C4-2B (cell line): ENCODE data around the gene ANXA11.

Source experiments
- H3K27ac ChIP-seq: fragments of 450-650 bp; 2 replicates; pipeline ENCODE4 v1.5.1; 2017
- ZFX ChIP-seq: fragments of 450-650 bp; IDR thresholded peaks from 2 replicates; pipeline ENCODE4 v1.6.1; 2017
- TF ChIP-seq, protein P1 (sequence below): fragments of 450-650 bp; conservative IDR thresholded peaks from 2 replicates; pipeline ENCODE4 v1.5.1; 2017; ENCODE audit warnings: mild to moderate bottlenecking

ANXA11 gene

DNA sequence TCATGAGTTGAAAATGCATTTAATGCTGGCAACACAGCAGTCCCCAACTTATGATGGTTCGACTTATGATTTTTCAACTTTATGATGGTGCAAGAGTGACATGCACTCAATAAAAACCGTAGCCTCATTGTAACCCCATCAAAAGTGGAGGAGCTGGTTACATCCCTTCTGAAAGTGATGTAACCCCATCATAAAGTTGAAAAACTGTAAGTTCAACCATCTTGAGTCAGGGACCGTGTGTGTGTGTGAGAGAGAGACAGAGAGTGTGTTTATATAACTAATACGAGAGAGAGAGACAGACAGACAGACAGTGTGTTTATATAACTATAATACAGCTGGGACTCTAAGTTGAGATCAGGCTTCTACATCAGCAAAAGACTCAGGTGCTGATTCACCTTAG lies 21.0 kb downstream of the ANXA11 start:
- H3K27ac ChIP-seq = no peak overlapping the region
- TF ChIP-seq, protein P1, sequence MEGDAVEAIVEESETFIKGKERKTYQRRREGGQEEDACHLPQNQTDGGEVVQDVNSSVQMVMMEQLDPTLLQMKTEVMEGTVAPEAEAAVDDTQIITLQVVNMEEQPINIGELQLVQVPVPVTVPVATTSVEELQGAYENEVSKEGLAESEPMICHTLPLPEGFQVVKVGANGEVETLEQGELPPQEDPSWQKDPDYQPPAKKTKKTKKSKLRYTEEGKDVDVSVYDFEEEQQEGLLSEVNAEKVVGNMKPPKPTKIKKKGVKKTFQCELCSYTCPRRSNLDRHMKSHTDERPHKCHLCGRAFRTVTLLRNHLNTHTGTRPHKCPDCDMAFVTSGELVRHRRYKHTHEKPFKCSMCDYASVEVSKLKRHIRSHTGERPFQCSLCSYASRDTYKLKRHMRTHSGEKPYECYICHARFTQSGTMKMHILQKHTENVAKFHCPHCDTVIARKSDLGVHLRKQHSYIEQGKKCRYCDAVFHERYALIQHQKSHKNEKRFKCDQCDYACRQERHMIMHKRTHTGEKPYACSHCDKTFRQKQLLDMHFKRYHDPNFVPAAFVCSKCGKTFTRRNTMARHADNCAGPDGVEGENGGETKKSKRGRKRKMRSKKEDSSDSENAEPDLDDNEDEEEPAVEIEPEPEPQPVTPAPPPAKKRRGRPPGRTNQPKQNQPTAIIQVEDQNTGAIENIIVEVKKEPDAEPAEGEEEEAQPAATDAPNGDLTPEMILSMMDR = no peak
- TF ChIP-seq ZFX = no peak

DNA sequence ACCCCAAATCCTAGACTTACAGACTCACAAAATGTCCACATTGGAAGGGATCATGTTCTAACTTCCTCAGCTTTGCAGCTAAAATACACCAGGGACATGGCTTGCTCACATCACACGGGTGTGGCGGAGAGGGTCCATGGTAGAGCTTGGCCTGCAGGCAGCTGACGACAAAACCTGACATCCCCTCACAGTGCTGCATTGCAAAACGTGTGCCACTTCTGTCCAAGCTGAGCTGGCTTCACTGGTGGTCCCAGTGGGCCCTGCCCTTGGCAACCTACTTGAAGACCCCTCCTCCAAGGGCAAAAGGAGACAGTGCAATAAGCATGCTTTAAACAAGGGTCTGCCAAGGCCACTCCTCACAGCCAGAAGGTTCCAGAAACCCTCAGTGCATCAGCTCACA lies 21.9 kb downstream of the ANXA11 start:
- no peak overlapping the region for H3K27ac ChIP-seq
- TF ChIP-seq, protein P1 = no peak
- TF ChIP-seq ZFX = no peak

DNA sequence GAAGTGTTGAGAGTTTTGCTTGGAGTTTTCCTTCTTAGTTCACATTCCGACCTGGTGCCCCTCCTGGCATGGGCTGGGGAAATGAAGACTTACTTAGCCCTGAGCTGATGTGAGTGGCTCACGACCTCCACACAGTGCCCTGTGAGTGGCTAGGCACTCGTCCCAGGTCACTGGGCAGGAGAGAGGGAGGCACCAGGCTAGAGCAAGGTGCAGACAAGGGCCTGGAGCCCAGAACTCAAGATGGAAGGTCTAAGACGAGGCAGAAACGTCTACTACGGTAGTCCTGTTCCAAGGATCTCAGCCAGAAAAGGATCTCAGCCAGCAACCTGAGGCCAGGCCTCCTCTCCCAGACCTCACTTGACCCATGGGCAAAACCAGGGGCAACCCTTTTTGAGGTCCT lies 22.4 kb downstream of the ANXA11 start:
- H3K27ac ChIP-seq = no peak overlapping the region
- TF ChIP-seq, protein P1 = no peak
- TF ChIP-seq ZFX = no peak

DNA sequence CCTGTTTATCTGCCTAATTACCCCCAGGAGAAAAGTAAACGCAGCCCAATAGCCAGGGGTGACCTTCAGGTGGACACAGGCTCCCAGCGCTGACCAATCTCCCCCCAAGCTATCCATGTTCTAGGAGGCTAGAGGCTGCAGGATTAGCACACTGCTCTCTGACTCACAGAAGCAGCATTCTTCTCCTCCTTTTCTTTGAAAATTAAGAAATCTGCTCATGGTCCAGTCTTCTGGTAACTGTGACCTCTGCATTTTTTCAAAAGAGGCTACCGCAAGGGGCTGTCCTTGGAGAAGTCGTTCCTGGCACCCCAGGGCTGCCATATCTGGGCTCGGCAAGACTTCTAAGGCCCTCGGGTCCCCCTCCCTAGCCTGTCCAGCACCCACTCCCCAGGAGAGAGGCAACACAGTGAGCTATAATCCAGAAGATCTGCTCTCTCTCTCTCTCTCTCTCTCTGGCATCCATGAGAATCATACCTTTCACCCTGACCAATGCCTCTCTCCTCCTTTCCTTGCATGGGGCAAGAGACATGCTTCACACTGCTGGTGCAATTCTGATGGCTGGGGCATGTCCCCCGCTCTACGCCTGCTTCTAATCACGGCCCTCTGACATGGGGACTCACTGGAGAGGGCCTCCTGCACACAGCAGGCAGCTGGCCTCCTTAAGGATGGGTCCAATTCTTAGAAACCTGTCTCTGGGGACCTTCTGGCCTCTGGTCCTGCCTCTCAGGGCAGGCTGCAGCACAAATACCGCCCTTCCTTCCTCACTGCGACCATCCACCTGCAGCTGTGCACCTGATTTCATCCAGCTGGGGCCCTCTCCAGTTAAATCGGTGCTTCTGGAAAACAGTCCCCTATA lies 27.3 kb downstream of the ANXA11 start:
- TF ChIP-seq, protein P1 = no peak
- TF ChIP-seq ZFX = no peak

DNA sequence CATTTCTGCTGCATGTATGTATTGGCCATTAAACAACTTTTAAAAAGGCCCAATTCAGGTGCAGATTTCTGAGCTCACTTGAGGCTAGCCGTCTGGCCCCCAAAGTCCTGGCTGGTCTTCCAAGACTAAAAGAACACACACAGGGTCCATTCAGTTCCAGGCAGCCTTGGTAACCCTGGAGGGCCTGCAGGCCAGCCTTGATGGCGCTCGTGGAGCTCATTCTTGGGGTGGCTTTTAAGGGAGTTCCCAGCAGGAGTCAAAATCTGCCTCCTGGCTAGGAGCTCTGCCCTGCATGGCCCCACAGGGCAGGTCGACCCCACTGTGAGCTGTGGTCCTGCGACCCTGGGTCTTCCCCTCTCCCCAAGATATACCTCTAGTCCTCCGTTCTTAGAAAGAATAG lies 28.8 kb downstream of the ANXA11 start:
- no peak for TF ChIP-seq ZFX
- TF ChIP-seq, protein P1 = no peak
- no peak overlapping the region for H3K27ac ChIP-seq

More for the DNA sequence above, 27.3 kb downstream of the ANXA11 start:
- no peak overlapping the region for H3K27ac ChIP-seq

DNA sequence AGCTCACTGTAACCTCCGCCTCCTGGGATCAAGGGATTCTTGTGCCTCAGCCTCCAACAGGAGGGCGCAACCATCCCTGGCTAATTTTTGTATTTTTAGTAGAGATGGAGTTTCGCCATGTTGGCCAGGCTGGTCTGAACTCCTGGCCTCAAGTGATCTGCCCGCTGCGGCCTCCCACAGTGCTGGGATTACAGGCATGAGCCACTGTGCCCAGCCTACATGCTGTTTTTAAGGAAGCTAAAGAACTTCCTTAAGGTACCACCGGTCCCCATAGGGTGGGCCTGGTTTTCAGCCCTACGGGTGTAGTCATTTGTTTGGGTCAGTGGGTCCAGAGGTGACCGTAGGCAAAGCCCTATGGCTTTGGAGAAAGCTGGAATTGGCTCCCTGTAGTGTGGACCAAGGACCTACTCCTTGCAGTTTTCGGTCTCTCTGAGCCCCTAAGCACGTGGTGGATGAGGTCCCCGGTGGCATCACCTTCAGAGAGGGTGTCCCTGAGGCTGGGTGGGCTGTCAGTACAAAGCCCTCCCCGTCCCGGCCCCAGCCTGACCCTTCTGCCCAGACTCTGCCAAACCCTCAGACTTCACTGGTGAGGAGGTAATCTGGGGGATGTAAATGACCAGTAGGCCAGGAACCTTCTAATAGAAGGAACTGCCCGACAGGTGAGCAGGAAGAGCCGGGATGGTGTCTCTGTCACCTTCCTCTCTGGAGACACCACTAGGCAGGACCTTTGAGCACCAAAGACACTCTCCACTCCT lies 30.5 kb downstream of the ANXA11 start:
- TF ChIP-seq, protein P1 = no peak
- no peak for TF ChIP-seq ZFX
- no peak overlapping the region for H3K27ac ChIP-seq

DNA sequence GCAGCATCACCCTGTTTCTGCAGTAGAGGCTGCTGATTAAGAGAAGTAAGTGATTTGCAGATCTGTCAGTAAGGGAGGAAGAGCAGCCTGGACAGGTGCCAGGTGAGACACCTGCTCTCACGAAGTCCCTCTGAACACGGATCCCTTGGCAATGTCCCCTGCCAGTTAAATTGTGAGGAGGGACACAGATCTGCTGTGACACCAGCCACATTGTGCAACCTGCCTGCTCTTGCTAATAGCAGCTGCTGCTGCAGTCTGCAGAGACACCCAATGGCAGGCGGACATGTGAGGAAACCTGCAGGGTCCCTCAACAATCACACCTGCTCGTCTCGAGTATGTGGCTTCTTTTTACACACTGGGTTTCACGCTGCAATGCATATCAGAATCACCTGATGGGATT lies 31.9 kb downstream of the ANXA11 start:
- TF ChIP-seq, protein P1 = no peak
- TF ChIP-seq ZFX = no peak
- H3K27ac ChIP-seq = peak overlapping the region; percentile 85
